Adipocyte (in vitro differentiated cells): Measurements from ENCODE around the gene TMEM212.

Source experiments
- DNase-seq: peaks from one replicate; pipeline ENCODE4 v3.0.0-alpha.2; 2015; ENCODE audit warnings: low read depth
- H3K27me3 ChIP-seq: replicated peaks from 2 replicates; pipeline ENCODE4 v1.7.0; 2013; ENCODE audit warnings: mild to moderate bottlenecking, low read length, moderate library complexity; ENCODE audit not compliant: control insufficient read depth, insufficient read depth
- H3K36me3 ChIP-seq: 2 replicates; pipeline ENCODE4 v1.7.0; 2013; ENCODE audit warnings: low read length, mild to moderate bottlenecking, moderate library complexity; ENCODE audit not compliant: control insufficient read depth, insufficient read depth, severe bottlenecking
- H3K4me1 ChIP-seq: 2 replicates; pipeline ENCODE4 v1.7.0; 2013; ENCODE audit warnings: mild to moderate bottlenecking, low read length, moderate library complexity; ENCODE audit not compliant: control insufficient read depth, insufficient read depth
- H3K4me3 ChIP-seq: 2 replicates; pipeline ENCODE4 v1.7.0; 2013; ENCODE audit warnings: mild to moderate bottlenecking, low read length, moderate library complexity
- H3K9ac ChIP-seq: 2 replicates; pipeline ENCODE4 v1.7.0; 2013; ENCODE audit warnings: mild to moderate bottlenecking, low read length, moderate library complexity
- H3K9me3 ChIP-seq: 2 replicates; pipeline ENCODE4 v1.7.0; 2013; ENCODE audit warnings: mild to moderate bottlenecking, low read length, moderate library complexity; ENCODE audit not compliant: control insufficient read depth

TMEM212 gene

DNA sequence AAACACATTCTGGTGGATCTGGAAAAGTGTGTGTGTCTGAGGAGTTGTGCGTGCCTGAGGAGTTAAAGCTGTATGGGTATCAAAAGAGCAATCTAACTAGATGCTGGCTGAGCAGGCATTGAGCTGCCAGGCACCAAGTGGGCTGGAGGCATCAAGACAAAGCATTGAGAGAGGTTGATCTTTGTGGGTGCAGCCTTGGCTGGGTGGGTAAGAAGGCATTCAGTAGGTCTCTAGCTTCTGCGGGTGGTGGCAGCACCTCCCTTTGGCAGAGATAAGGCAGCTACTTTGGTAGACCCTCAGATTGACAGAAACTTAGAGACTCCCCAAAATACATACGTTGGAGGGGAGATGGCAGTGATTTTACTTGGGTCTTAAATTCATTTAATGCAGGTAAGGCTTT lies 15.8 kb upstream of the TMEM212 start:
- H3K9ac ChIP-seq: no peak overlapping the region
- no peak overlapping the region for H3K4me3 ChIP-seq
- no peak for DNase-seq
- H3K9me3 ChIP-seq: no peaks in the 10 kb centered on the region
- no peaks in the 10 kb centered on the region for H3K27me3 ChIP-seq
- H3K4me1 ChIP-seq: peaks cover 44% of the 10 kb centered on the region
- H3K36me3 ChIP-seq: no peaks in the 10 kb centered on the region

DNA sequence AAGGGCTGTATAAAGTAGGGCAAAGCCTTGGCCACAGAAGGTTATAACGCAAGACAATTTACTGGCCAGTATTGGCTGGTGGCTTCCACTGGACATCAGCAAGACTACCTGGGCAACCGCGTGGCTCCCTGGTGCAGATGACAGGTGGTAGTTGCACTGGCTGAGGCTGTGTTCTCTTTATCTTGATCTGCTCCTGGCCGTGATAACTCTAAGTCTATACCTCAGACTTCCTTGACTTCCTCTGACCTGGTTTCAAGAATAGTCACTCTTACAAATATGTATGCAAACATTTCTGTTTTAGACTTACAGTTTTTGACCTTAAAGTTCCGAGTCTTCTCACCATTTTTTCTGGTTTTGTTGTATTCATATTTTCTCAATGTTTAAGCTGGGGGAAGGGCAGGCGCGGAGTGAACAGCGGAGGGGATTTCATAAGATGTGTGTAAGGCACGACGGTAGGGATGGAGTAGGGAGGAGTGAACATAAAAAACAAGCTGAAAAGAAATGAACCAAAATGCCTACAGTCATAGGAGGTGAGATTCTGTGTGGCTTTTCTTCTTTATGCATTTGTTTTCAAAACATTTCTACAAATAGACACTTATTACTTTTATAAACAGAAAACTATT lies 15.2 kb upstream of the TMEM212 start:
- H3K36me3 ChIP-seq: no peaks in the 10 kb centered on the region
- no peak overlapping the region for H3K4me3 ChIP-seq
- no peaks in the 10 kb centered on the region for H3K9me3 ChIP-seq
- DNase-seq: no peak
- no peak overlapping the region for H3K9ac ChIP-seq
- no peaks in the 10 kb centered on the region for H3K27me3 ChIP-seq
- H3K4me1 ChIP-seq: peaks cover 50% of the 10 kb centered on the region

DNA sequence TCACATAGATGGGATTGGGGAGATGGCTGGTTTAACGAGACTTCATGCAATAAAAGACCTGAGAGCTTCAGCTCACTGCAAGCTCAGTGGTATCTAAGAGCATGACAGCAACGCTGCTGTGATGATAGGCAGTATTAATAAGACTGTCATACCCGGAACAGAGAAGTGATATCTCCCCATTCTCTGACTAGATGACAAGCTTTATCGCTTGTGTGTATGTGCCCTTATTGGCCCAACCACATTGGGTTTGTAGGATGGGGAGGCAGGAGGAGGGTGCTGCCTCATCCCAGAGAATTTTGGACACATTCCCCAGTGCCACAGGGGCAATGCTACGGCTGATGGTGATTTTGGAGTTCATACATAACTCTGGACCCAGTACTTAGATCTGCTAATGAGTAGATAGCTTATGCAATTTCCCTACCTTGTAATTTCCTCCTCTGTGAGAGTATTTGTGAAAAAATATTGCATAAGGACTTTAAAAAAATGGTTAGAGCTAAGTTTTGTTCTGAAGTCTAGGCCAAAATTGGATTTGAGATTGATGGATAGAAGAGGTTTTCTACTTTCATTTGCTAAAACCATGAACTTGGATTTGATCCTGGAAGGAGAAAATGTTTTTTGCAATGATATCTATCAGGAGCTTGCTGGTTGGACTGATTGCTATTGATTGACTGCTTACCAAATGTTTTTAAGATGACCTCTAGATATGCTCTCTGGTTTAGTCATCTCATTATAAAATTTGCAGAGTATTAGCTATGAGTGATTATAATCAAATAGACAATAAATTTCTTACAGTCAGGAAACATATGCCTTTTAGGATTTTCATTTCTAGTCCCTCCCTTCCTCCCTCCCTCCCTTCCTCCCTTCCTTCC lies 14.0 kb upstream of the TMEM212 start:
- H3K9ac ChIP-seq: no peak overlapping the region
- DNase-seq: peak; percentile 48
- peaks cover 59% of the 10 kb centered on the region for H3K4me1 ChIP-seq
- no peaks in the 10 kb centered on the region for H3K36me3 ChIP-seq
- no peaks in the 10 kb centered on the region for H3K27me3 ChIP-seq
- no peak overlapping the region for H3K4me3 ChIP-seq
- no peaks in the 10 kb centered on the region for H3K9me3 ChIP-seq

DNA sequence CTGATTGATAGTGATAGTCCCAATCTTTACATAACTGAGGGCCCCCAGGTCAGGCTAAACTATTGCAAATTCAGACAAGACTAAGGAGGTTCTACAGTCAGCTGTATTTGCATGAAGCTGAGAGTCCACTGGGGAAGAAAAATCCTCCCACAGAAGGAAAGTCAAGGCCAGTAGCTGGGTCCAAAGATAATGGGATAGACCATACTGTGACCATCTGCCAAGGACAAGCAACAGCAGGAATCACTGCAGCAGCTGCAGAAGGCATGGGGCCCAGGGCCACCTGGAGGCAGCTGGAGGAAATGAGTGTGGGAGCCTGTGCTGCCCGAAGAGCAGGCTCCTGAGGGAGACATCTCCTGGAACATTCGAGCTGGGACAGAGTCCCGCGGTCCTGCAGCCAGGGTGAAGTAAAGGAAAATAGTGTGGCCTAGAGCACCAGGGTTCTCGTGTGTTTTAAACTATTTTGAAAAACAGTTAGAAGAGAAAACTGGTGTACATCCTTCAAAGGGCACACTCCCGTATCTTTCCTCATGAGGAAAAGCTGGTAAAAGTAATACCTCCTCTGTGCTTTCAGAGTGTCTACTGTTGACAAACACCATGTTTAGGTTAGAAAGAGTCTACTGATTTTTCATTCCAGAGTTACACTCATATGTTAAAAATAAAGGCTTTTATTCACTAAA lies 13.2 kb upstream of the TMEM212 start:
- H3K9ac ChIP-seq: no peak overlapping the region
- DNase-seq: peak; percentile 78
- peaks cover 57% of the 10 kb centered on the region for H3K4me1 ChIP-seq
- H3K27me3 ChIP-seq: no peaks in the 10 kb centered on the region
- H3K9me3 ChIP-seq: no peaks in the 10 kb centered on the region
- no peak overlapping the region for H3K4me3 ChIP-seq
- H3K36me3 ChIP-seq: no peaks in the 10 kb centered on the region

DNA sequence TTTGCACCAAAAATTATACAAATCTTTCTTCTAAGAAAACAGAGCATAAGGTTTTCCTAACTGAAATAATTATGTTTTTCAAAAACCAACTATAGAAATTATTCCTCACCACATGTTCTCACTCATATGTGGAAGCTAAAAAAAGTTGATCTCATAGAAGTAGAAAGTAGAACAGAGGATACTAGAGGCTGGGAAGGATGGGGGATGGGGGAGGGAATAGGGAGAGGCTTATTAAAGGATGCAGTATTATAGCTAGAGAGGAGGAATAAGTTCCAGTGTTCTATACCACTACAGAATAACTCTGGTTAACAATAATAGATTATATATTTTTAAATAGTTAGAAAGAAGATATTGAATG lies 12.7 kb upstream of the TMEM212 start:
- H3K36me3 ChIP-seq: no peaks in the 10 kb centered on the region
- no peaks in the 10 kb centered on the region for H3K27me3 ChIP-seq
- no peaks in the 10 kb centered on the region for H3K9me3 ChIP-seq
- DNase-seq: no peak
- no peak overlapping the region for H3K9ac ChIP-seq
- H3K4me1 ChIP-seq: peaks cover 53% of the 10 kb centered on the region
- no peak overlapping the region for H3K4me3 ChIP-seq

DNA sequence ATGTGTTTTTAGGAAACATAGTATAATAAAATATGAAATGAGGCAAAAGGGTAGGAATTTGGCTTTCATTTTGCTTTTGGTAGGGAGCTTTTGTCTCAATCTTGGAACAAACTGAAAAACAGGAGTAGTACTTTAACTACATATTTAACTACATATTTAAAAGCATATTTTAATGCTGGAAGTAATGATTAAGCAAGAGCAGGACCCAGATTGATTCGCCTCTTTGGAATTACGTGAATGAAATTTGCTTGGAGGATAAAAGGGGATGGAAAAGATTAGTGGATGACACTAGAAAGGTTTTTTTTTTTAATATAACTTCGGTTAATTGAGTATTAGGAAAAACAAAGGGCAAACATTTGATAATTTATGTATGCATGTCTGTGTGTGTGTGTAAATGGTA lies 11.2 kb upstream of the TMEM212 start:
- H3K4me1 ChIP-seq: peaks cover 53% of the 10 kb centered on the region
- peak; percentile 80 for DNase-seq
- H3K9me3 ChIP-seq: no peaks in the 10 kb centered on the region
- H3K4me3 ChIP-seq: peak overlapping the region; percentile 3
- H3K9ac ChIP-seq: no peak overlapping the region
- no peaks in the 10 kb centered on the region for H3K36me3 ChIP-seq
- no peaks in the 10 kb centered on the region for H3K27me3 ChIP-seq

DNA sequence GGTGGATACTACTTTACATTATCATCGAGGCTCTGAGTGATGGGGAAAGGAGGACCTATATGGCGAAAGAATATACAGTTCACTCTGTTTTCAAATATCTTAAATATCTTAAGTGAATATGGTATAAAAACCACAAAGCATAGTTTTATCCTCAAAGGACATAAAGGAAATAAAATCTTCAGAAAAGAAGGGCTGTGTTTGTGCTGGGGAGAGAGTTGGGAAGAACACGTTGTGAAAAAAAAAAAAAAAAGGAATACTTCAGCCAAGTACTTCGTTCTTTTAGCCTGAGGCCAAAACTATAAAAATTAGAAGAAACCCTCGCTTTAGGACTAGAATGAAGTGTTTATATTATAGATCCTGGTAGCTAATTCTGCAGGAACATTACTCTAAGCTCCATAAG lies 10.2 kb upstream of the TMEM212 start:
- Histone ChIP-seq H3K4me3 (no peak overlapping the region), H3K4me1 (peaks cover 63% of the 10 kb centered on the region), H3K9ac (peak overlapping the region; percentile 31), H3K36me3 (no peaks in the 10 kb centered on the region), H3K9me3 (no peaks in the 10 kb centered on the region), H3K27me3 (no peaks in the 10 kb centered on the region)
- peak; percentile 45 for DNase-seq

DNA sequence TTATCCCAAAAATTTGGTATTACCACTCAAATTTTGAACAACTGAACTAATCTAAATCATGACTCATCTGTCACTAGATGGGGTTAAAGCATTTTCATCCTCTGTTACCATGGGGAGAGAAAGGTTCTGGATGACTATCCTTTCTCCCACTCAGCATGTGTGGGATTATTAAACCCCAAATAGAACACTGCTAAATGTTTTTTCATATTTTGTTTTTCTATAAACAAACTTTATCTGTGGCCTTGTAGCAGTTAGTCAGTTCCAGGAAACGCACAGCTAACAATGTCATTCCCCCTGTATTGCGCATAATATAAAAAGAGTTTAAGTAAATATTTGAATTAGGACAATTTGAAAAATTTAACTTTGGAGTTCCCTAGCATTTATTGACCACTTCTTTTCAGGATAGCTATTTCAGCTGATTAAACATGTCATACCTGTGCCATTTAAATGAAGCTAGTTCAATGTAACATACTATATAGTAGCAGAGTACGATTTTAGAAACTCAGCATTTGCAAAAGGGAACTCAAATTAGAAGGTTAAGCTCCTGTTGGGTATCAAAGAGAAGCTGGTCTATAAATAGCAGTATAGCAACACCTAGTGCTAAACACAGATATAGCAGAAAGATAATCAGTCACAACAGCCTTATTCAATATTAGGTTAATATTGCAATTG lies 9.2 kb upstream of the TMEM212 start:
- H3K4me1 ChIP-seq: peaks cover 72% of the 10 kb centered on the region
- peak; percentile 59 for DNase-seq
- no peaks in the 10 kb centered on the region for H3K36me3 ChIP-seq
- no peak overlapping the region for H3K4me3 ChIP-seq
- H3K27me3 ChIP-seq: no peaks in the 10 kb centered on the region
- peak overlapping the region; percentile 31 for H3K9ac ChIP-seq
- no peaks in the 10 kb centered on the region for H3K9me3 ChIP-seq

DNA sequence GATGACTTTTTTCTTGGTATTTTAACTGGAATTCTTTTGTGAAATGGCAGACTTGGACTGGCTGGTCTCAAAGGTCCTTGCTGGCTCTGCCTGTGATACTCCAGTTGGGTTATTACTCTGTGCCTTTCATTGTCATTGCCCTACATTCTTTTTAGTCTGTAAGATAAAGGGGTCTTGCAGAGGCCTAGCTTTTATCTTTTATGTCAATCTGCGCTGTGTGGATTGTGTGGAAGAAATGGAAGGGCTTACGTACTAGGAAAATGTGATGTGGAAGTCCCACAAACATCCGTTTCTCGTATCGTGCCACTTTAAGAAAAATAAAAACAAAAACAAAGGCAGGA lies 8.7 kb upstream of the TMEM212 start:
- Histone ChIP-seq H3K4me3 (no peak overlapping the region), H3K36me3 (no peaks in the 10 kb centered on the region), H3K9ac (peak overlapping the region; percentile 28), H3K9me3 (no peaks in the 10 kb centered on the region), H3K27me3 (no peaks in the 10 kb centered on the region), H3K4me1 (peaks cover 72% of the 10 kb centered on the region)
- DNase-seq: no peak

DNA sequence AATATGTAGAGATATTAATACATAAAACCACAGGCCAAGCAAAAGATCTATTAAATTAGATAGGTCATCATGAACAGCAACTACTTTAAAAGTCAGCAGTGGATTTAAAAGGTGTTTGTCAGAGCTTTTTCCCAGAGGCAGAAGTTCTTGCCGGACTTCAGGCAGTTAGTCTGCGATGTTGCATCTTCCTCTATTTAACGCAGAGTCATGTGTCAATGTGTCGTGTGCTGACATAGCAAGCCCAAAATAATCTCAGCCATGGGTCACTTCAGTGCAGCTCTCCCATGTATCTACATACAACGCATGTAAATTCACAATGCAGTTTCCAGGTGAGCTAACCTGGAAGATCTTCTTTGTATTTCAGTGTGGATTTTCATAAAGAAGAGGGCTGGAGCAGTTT lies 8.0 kb upstream of the TMEM212 start:
- H3K36me3 ChIP-seq: no peaks in the 10 kb centered on the region
- no peak overlapping the region for H3K9ac ChIP-seq
- H3K4me1 ChIP-seq: peaks cover 65% of the 10 kb centered on the region
- H3K9me3 ChIP-seq: no peaks in the 10 kb centered on the region
- no peaks in the 10 kb centered on the region for H3K27me3 ChIP-seq
- DNase-seq: no peak
- no peak overlapping the region for H3K4me3 ChIP-seq

DNA sequence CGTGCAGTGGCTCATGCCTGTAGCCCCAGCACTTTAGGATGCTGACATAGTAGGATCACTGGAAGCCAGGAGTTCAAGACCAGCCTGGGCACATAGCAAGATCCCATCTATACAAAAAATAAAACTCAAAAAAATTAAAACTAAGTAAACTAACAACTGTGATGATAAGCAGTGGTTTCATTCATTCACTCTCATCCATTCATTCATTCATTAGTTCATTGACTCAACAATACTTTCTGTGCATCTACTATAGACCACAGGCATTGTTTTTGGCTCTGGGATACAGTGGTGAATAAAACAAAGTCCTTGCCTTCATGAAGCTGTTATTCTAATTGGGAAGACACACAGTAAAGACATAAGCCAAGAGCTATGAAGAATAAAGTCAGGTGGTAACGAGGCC lies 7.5 kb upstream of the TMEM212 start:
- Histone ChIP-seq H3K9ac (no peak overlapping the region), H3K27me3 (no peaks in the 10 kb centered on the region), H3K4me3 (no peak overlapping the region), H3K36me3 (no peaks in the 10 kb centered on the region), H3K4me1 (peaks cover 62% of the 10 kb centered on the region), H3K9me3 (no peaks in the 10 kb centered on the region)
- DNase-seq: no peak
